Mesothelial cell of epicardium (in vitro differentiated cells): ENCODE data around the gene PPP1R2. TPM values are rescaled to one million over a fixed set of nuclear protein-coding genes. Genes with fewer than 3 reads are reported as not detected.

Experiments
- DNase-seq, 2 experiments: peaks; one replicate each; pipeline ENCODE4 v3.0.0; 2021; ENCODE audit warnings: low spot score in 2 of 2; ENCODE audit not compliant: unreplicated experiment in 2 of 2
- H3K27ac Mint-ChIP-seq: 2 replicates; pipeline ENCODE4 v1.8.0; 2021; ENCODE audit warnings: mixed read lengths
- H3K27me3 Mint-ChIP-seq: 2 replicates; pipeline ENCODE4 v1.8.0; 2021; ENCODE audit warnings: low read depth, mixed read lengths
- H3K36me3 Mint-ChIP-seq: 2 replicates; pipeline ENCODE4 v1.8.0; 2021; ENCODE audit warnings: mixed read lengths
- H3K4me1 Mint-ChIP-seq: 2 replicates; pipeline ENCODE4 v1.8.0; 2021; ENCODE audit warnings: mixed read lengths
- H3K4me3 Mint-ChIP-seq: 2 replicates; pipeline ENCODE4 v1.8.0; 2021; ENCODE audit warnings: mild to moderate bottlenecking, moderate library complexity, mixed read lengths
- H3K9me3 Mint-ChIP-seq: 2 replicates; pipeline ENCODE4 v1.8.0; 2021; ENCODE audit warnings: mixed read lengths
- CTCF ChIP-seq: fragments of 200-600 bp; sonication (generic); IDR thresholded peaks from one replicate; pipeline ENCODE4 v1.5.0; 2021; ENCODE audit warnings: antibody characterized with exemption; ENCODE audit not compliant: unreplicated experiment
- total RNA-seq: library from RNA; stranded (reverse); gene quantifications from 3 replicates; pipeline ENCODE4 v1.2.1, GENCODE V29; 2021

The PPP1R2 gene
- total RNA-seq, 1 donor from 2014 or later = 27.4 TPM

DNA sequence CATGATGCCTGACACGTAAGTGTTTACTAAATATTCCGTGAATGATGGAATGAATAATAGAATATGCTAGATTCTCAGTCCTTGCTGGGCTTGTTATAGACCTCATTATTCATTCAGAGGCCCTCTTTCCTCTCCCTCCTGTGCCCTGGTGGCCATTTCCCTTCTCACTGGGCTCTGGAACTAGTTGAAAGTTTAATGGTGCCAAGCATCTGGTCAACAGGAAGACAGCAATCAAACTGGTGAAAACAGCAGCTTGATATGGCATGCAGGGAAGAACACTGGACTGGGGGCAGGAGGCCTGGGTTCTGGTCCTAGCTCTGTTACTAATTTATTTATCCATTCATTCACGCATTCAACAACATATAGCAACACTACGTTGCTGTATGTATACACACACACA is 44.3 kb upstream of the PPP1R2 start:
- no peak for DNase-seq
- no peak for TF ChIP-seq CTCF
- H3K27me3 Mint-ChIP-seq = no peaks in the 10 kb centered on the region
- no peaks in the 10 kb centered on the region for H3K36me3 Mint-ChIP-seq
- H3K27ac Mint-ChIP-seq = no peak overlapping the region
- H3K4me1 Mint-ChIP-seq = peaks cover 17% of the 10 kb centered on the region
- H3K9me3 Mint-ChIP-seq = no peaks in the 10 kb centered on the region
- H3K4me3 Mint-ChIP-seq = no peak overlapping the region

DNA sequence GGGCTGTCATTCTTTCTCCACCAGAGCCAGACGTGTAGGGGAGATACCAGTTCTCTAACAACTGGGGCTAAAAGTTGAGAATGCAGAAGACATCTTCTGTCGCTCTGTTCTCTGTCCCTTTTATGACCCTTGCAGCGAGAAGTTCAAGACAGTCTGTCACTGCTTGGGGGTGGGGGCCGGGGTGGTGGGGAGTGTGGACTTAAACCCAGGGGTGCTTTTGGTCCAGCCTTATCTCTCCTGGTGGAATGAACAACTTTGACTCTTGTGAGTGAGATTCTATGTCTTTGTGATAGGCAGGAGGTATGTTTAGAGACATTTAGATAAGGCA is 41.4 kb upstream of the PPP1R2 start:
- Mint-ChIP-seq H3K27ac (peak overlapping the region; percentile 86), H3K4me3 (no peak overlapping the region), H3K4me1 (peaks cover 31% of the 10 kb centered on the region), H3K36me3 (no peaks in the 10 kb centered on the region), H3K27me3 (no peaks in the 10 kb centered on the region), H3K9me3 (no peaks in the 10 kb centered on the region)
- no peak for DNase-seq
- no peak for TF ChIP-seq CTCF

- no peak for TF ChIP-seq CTCF
- H3K4me3 Mint-ChIP-seq = no peak within 1 kb of the TSS
- no peak for DNase-seq
- H3K27me3 Mint-ChIP-seq = no peaks in the 10 kb centered on the region
- H3K27ac Mint-ChIP-seq = peak within 1 kb of the TSS; percentile 86
- H3K36me3 Mint-ChIP-seq = no peaks in the 10 kb centered on the region
- H3K4me1 Mint-ChIP-seq = peaks cover 31% of the 10 kb centered on the region
- H3K9me3 Mint-ChIP-seq = no peaks in the 10 kb centered on the region
Measured at GRCh38 chr3:195583831-195584542, 40.9 kb upstream of the PPP1R2 start, which contains the start of gene APOD. TSS of gene APOD (minus strand) at chr3:195583940. CDS start at chr3:195579461, 4,479 bp downstream.

GRCh38 chr3:195582947-195583346 is 39.8 kb upstream of the PPP1R2 start:
- Mint-ChIP-seq H3K4me3 (no peak overlapping the region), H3K4me1 (peaks cover 31% of the 10 kb centered on the region), H3K36me3 (no peaks in the 10 kb centered on the region), H3K27me3 (no peaks in the 10 kb centered on the region), H3K27ac (no peak overlapping the region), H3K9me3 (no peaks in the 10 kb centered on the region)
- no peak for TF ChIP-seq CTCF
- DNase-seq = no peak

GRCh38 chr3:195580744-195581443 is 37.8 kb upstream of the PPP1R2 start:
- Mint-ChIP-seq H3K27ac (no peak overlapping the region), H3K4me1 (peaks cover 31% of the 10 kb centered on the region), H3K27me3 (no peaks in the 10 kb centered on the region), H3K9me3 (no peaks in the 10 kb centered on the region), H3K36me3 (no peaks in the 10 kb centered on the region), H3K4me3 (no peak overlapping the region)
- no peak for TF ChIP-seq CTCF
- DNase-seq = no peak
